CD4-positive, alpha-beta T cell (primary cell): ENCODE measurements around the gene LHCGR. TPM values are rescaled to one million over a fixed set of nuclear protein-coding genes. Genes with fewer than 3 reads are reported as not detected.

Experiments used
- ATAC-seq: fragments of 200-7000 bp; cut with Tn5 transposase; one replicate; pipeline ENCODE4 v1.10.0; 2022; ENCODE audit warnings: mild to moderate bottlenecking; ENCODE audit not compliant: poor library complexity
- CTCF ChIA-PET: fragments of 350-600 bp; sonication (Branson Sonifier 250); formaldehyde crosslinking; loops from one replicate; lab custom pipeline; 2021; ENCODE audit warnings: antibody characterized with exemption, inconsistent platforms; lab: Charles Lee
- POLR2A ChIA-PET: fragments of 350-600 bp; sonication (Branson Sonifier 250); formaldehyde crosslinking; loops from one replicate; lab custom pipeline; 2021; ENCODE audit warnings: antibody characterized with exemption, inconsistent platforms; lab: Charles Lee
- DNase-seq, 14 experiments: peaks; one replicate each; pipeline ENCODE4 v3.0.0-alpha.2; 2013 to 2020; ENCODE audit warnings: mixed read lengths in 2 of 14
- H3K27ac ChIP-seq, 2 donors: one replicate each; pipeline versions ENCODE4 v1.5.1 to v1.7.0; 2013; ENCODE audit warnings: low read length in 2 of 2, low read depth in 1 of 2, mild to moderate bottlenecking in 1 of 2
- H3K27me3 ChIP-seq, 2 experiments: 1 replicate in 1 of 2; 2 replicates in 1 of 2; pipeline versions ENCODE4 v1.6.1 to v1.7.0; 2013; ENCODE audit warnings: low read length in 2 of 2, control low read depth in 1 of 2, mild to moderate bottlenecking in 1 of 2, moderate library complexity in 1 of 2; ENCODE audit not compliant: insufficient read depth in 2 of 2, control insufficient read depth in 1 of 2
- H3K36me3 ChIP-seq: one replicate; pipeline ENCODE4 v1.6.1; 2013; ENCODE audit warnings: low read length, control low read depth; ENCODE audit not compliant: insufficient read depth
- H3K4me1 ChIP-seq: one replicate; pipeline ENCODE4 v1.6.1; 2013; ENCODE audit warnings: low read length, control low read depth; ENCODE audit not compliant: insufficient read depth
- H3K4me3 ChIP-seq: one replicate; pipeline ENCODE4 v1.5.1; 2013; ENCODE audit warnings: mild to moderate bottlenecking, low read length, moderate library complexity
- H3K9me3 ChIP-seq, 2 experiments: 1 replicate in 1 of 2; 2 replicates in 1 of 2; pipeline versions ENCODE4 v1.6.1 to v1.7.0; 2013; ENCODE audit warnings: low read length in 2 of 2, mild to moderate bottlenecking in 2 of 2, control low read depth in 1 of 2, moderate library complexity in 1 of 2; ENCODE audit not compliant: control insufficient read depth in 1 of 2, insufficient read depth in 1 of 2
- H3K27ac Mint-ChIP-seq: one replicate; pipeline ENCODE4 v1.8.0; 2020; ENCODE audit warnings: mixed read lengths
- H3K27me3 Mint-ChIP-seq: one replicate; pipeline ENCODE4 v1.8.0; 2021; ENCODE audit warnings: mixed read lengths
- H3K36me3 Mint-ChIP-seq: one replicate; pipeline ENCODE4 v1.8.0; 2021; ENCODE audit warnings: low read depth, mixed read lengths
- H3K4me1 Mint-ChIP-seq: one replicate; pipeline ENCODE4 v1.8.0; 2021; ENCODE audit warnings: low read depth, mixed read lengths
- H3K4me3 Mint-ChIP-seq: one replicate; pipeline ENCODE4 v1.8.0; 2020; ENCODE audit warnings: mild to moderate bottlenecking, mixed read lengths
- H3K9me3 Mint-ChIP-seq: one replicate; pipeline ENCODE4 v1.8.0; 2020; ENCODE audit warnings: mixed read lengths
- intact Hi-C, 2 experiments: fragments of 100-400 bp; cut with DNase I in 1 of 2; cut with micrococcal nuclease in 1 of 2; formaldehyde crosslinking; loops; one replicate each; pipeline versions ENCODE4 v1.15.1 to v1.9.0; 2023 to 2025; cut with DNase I, micrococcal nuclease
- total RNA-seq, 174 experiments: library from RNA in 2 of 174; stranded (reverse) in 2 of 174; gene quantifications; one replicate each; pipeline ENCODE4 v1.2.3 and lab custom pipeline; 2021 to 2026
- TF ChIP-seq, protein P1 (sequence below): fragments of 200-600 bp; IDR thresholded peaks from one replicate; pipeline ENCODE4 v1.8.0; 2022; ENCODE audit warnings: antibody characterized with exemption, mild to moderate bottlenecking

Gene LHCGR
- total RNA-seq, 2 experiments from 2014 or later = not detected

DNA sequence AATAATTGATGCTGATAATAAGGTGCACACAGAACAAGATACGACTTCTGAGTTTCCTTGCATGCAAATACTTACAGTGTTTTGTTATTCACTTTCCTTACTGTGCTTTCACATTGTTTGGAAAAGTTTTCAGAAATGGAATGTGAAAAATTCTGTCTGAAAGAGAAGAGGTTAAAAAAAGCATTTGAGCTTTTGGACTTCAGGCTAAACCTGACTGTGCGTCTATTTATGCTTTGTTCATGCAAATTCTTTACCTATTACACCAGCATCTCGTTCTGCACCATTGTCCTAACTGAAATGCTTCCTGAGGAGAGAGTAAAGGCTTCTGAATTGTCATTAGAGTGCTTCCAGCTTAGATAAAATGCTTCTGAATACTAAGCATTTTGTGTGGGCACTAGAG lies 61.4 kb downstream of the LHCGR start:
- H3K4me1 Mint-ChIP-seq = no peaks in the 10 kb centered on the region
- ATAC-seq (no peak), DNase-seq (no peak)
- TF ChIP-seq, protein P1, sequence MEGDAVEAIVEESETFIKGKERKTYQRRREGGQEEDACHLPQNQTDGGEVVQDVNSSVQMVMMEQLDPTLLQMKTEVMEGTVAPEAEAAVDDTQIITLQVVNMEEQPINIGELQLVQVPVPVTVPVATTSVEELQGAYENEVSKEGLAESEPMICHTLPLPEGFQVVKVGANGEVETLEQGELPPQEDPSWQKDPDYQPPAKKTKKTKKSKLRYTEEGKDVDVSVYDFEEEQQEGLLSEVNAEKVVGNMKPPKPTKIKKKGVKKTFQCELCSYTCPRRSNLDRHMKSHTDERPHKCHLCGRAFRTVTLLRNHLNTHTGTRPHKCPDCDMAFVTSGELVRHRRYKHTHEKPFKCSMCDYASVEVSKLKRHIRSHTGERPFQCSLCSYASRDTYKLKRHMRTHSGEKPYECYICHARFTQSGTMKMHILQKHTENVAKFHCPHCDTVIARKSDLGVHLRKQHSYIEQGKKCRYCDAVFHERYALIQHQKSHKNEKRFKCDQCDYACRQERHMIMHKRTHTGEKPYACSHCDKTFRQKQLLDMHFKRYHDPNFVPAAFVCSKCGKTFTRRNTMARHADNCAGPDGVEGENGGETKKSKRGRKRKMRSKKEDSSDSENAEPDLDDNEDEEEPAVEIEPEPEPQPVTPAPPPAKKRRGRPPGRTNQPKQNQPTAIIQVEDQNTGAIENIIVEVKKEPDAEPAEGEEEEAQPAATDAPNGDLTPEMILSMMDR = no peak
- Histone ChIP-seq H3K27me3 (no peaks in the 10 kb centered on the region), H3K27ac (no peak overlapping the region), H3K4me3 (no peak overlapping the region), H3K9me3 (no peaks in the 10 kb centered on the region), H3K36me3 (no peaks in the 10 kb centered on the region), H3K4me1 (no peaks in the 10 kb centered on the region)
- H3K4me3 Mint-ChIP-seq = no peak overlapping the region
- no peaks in the 10 kb centered on the region for H3K9me3 Mint-ChIP-seq
- intact Hi-C loops = no loop called here
- POLR2A ChIA-PET = no interaction called here
- H3K27me3 Mint-ChIP-seq = peaks cover 15% of the 10 kb centered on the region
- H3K27ac Mint-ChIP-seq = no peak overlapping the region
- H3K36me3 Mint-ChIP-seq = no peaks in the 10 kb centered on the region
- CTCF ChIA-PET = no interaction called here

GRCh38 chr2:48693645-48694044 lies 61.9 kb downstream of the LHCGR start:
- peaks cover 15% of the 10 kb centered on the region for H3K27me3 Mint-ChIP-seq
- Histone ChIP-seq H3K9me3 (no peaks in the 10 kb centered on the region), H3K4me1 (no peaks in the 10 kb centered on the region), H3K36me3 (no peaks in the 10 kb centered on the region), H3K27ac (no peak overlapping the region), H3K4me3 (no peak overlapping the region), H3K27me3 (no peaks in the 10 kb centered on the region)
- no peak overlapping the region for H3K4me3 Mint-ChIP-seq
- H3K4me1 Mint-ChIP-seq = no peaks in the 10 kb centered on the region
- intact Hi-C loops = no loop called here
- no peak for DNase-seq
- H3K36me3 Mint-ChIP-seq = no peaks in the 10 kb centered on the region
- TF ChIP-seq, protein P1 = no peak
- CTCF ChIA-PET = no interaction called here
- H3K27ac Mint-ChIP-seq = no peak overlapping the region
- POLR2A ChIA-PET = no interaction called here
- no peak for ATAC-seq
- H3K9me3 Mint-ChIP-seq = no peaks in the 10 kb centered on the region

DNA sequence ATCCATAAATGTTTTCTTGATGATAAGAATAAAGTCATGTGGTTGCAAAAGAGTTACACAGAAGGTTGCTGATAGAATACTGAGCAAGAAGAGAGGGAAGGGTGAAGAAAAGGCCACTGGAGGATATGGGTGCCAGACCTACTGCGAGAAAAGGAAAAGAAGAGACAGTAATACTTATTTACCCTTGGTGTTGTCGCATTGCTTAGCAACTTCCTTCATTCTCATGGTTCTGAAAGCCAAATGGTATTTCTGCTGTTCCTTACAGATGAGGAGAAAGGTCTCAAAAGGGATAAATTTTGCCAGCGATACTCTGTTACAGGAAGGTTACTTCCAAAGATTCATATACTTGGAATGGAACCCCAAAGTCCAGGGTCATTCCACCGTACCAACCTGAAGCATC lies 62.5 kb downstream of the LHCGR start:
- Mint-ChIP-seq H3K27me3 (peaks cover 18% of the 10 kb centered on the region), H3K4me3 (no peak overlapping the region), H3K27ac (no peak overlapping the region), H3K36me3 (no peaks in the 10 kb centered on the region), H3K4me1 (no peaks in the 10 kb centered on the region), H3K9me3 (no peaks in the 10 kb centered on the region)
- no peak for DNase-seq
- intact Hi-C loops = no loop called here
- ChIA-PET CTCF (no interaction called here), POLR2A (no interaction called here)
- Histone ChIP-seq H3K27ac (no peak overlapping the region), H3K27me3 (no peaks in the 10 kb centered on the region), H3K36me3 (no peaks in the 10 kb centered on the region), H3K4me1 (no peaks in the 10 kb centered on the region), H3K4me3 (no peak overlapping the region), H3K9me3 (no peaks in the 10 kb centered on the region)
- TF ChIP-seq, protein P1 = no peak
- ATAC-seq = no peak
